KMS-11 (cell line): ENCODE results near the gene PPARG.

ENCODE experiments used
- H2AFZ ChIP-seq: fragments of 200-600 bp; sonication (generic); 2 replicates; pipeline ENCODE4 v1.6.1; 2016; ENCODE audit warnings: antibody characterized with exemption, mixed run types, low read depth
- H3K27ac ChIP-seq: fragments of 200-600 bp; sonication (generic); 2 replicates; pipeline ENCODE4 v1.6.1; 2016; ENCODE audit warnings: mild to moderate bottlenecking, mixed run types
- H3K27me3 ChIP-seq: fragments of 200-600 bp; sonication (generic); 2 replicates; pipeline ENCODE4 v1.6.1; 2017; ENCODE audit warnings: mild to moderate bottlenecking, low read depth, mixed run types, moderate library complexity; ENCODE audit not compliant: insufficient read depth
- H3K36me3 ChIP-seq: fragments of 200-600 bp; sonication (generic); 2 replicates; pipeline ENCODE4 v1.6.1; 2017; ENCODE audit warnings: mild to moderate bottlenecking, mixed run types; ENCODE audit not compliant: insufficient read depth
- H3K4me1 ChIP-seq: fragments of 200-600 bp; sonication (generic); 2 replicates; pipeline ENCODE4 v1.6.1; 2016; ENCODE audit warnings: mild to moderate bottlenecking, low read depth, mixed run types; ENCODE audit not compliant: poor library complexity, severe bottlenecking
- H3K4me2 ChIP-seq: fragments of 200-600 bp; sonication (generic); 2 replicates; pipeline ENCODE4 v1.7.0; 2016; ENCODE audit warnings: mild to moderate bottlenecking, mixed run types
- H3K4me3 ChIP-seq: fragments of 200-600 bp; sonication (generic); IDR thresholded peaks from 2 replicates; pipeline ENCODE4 v1.6.1; 2017; ENCODE audit warnings: low read depth, low read length, mixed read lengths; ENCODE audit not compliant: insufficient read depth
- H3K79me2 ChIP-seq: fragments of 200-600 bp; sonication (generic); 2 replicates; pipeline ENCODE4 v1.6.1; 2016; ENCODE audit warnings: low read depth, mixed run types; ENCODE audit not compliant: insufficient read depth
- H3K9ac ChIP-seq: fragments of 200-600 bp; sonication (generic); 2 replicates; pipeline ENCODE4 v1.6.1; 2016; ENCODE audit warnings: mild to moderate bottlenecking, mixed run types
- H4K20me1 ChIP-seq: fragments of 200-600 bp; sonication (generic); 2 replicates; pipeline ENCODE4 v1.6.1; 2016; ENCODE audit warnings: mild to moderate bottlenecking, mixed run types; ENCODE audit not compliant: insufficient read depth
- TF ChIP-seq, protein P1 (sequence below): fragments of 200-600 bp; sonication (generic); conservative IDR thresholded peaks from 2 replicates; pipeline ENCODE4 v1.6.1; 2017; ENCODE audit warnings: low read depth, mild to moderate bottlenecking, antibody characterized with exemption, low read length, moderate library complexity, mixed read lengths

Gene PPARG

DNA sequence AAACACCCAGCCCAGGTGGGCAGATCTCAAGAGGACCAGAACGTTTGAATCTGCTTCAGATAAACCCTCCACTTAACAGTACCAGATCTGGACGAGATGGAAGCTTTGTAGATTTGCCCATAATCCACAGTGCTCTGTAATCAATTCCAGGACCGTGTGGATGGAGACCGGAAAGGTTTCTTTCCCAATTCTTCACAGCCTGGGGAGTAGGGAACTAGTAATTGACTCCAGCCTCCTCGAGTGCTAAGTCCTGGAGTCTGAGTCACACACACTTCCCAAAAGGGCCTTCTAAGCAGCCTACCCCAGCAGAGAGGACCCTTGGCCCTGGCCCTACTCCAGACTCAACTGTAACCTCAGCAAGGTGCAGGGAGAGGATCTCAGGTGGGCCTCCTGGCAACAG, 139.3 kb downstream of the PPARG start:
- Histone ChIP-seq H3K27me3 (no peaks in the 10 kb centered on the region), H3K9ac (no peak overlapping the region), H3K4me3 (no peak overlapping the region), H3K4me2 (no peak overlapping the region), H4K20me1 (no peaks in the 10 kb centered on the region), H3K4me1 (no peaks in the 10 kb centered on the region), H3K27ac (no peak overlapping the region), H3K36me3 (no peaks in the 10 kb centered on the region), H3K79me2 (no peaks in the 10 kb centered on the region), H2AFZ (no peak overlapping the region)
- TF ChIP-seq, protein P1, sequence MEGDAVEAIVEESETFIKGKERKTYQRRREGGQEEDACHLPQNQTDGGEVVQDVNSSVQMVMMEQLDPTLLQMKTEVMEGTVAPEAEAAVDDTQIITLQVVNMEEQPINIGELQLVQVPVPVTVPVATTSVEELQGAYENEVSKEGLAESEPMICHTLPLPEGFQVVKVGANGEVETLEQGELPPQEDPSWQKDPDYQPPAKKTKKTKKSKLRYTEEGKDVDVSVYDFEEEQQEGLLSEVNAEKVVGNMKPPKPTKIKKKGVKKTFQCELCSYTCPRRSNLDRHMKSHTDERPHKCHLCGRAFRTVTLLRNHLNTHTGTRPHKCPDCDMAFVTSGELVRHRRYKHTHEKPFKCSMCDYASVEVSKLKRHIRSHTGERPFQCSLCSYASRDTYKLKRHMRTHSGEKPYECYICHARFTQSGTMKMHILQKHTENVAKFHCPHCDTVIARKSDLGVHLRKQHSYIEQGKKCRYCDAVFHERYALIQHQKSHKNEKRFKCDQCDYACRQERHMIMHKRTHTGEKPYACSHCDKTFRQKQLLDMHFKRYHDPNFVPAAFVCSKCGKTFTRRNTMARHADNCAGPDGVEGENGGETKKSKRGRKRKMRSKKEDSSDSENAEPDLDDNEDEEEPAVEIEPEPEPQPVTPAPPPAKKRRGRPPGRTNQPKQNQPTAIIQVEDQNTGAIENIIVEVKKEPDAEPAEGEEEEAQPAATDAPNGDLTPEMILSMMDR, result no peak

GRCh38 chr3:12430086-12430485, 141.2 kb downstream of the PPARG start:
- Histone ChIP-seq H3K4me1 (no peaks in the 10 kb centered on the region), H4K20me1 (no peaks in the 10 kb centered on the region), H3K27me3 (no peaks in the 10 kb centered on the region), H3K36me3 (no peaks in the 10 kb centered on the region), H3K27ac (no peak overlapping the region), H3K4me3 (no peak overlapping the region), H3K79me2 (no peaks in the 10 kb centered on the region), H3K9ac (no peak overlapping the region), H3K4me2 (no peak overlapping the region), H2AFZ (no peak overlapping the region)
- TF ChIP-seq, protein P1, result no peak

DNA sequence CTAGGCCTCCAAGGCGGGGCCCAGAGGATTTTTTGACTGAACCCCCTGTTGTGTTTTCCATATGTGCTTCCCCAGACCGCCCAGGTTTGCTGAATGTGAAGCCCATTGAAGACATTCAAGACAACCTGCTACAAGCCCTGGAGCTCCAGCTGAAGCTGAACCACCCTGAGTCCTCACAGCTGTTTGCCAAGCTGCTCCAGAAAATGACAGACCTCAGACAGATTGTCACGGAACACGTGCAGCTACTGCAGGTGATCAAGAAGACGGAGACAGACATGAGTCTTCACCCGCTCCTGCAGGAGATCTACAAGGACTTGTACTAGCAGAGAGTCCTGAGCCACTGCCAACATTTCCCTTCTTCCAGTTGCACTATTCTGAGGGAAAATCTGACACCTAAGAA, 145.0 kb downstream of the PPARG start:
- H2AFZ ChIP-seq, result no peak overlapping the region
- no peaks in the 10 kb centered on the region for H3K4me1 ChIP-seq
- H4K20me1 ChIP-seq, result no peaks in the 10 kb centered on the region
- H3K4me3 ChIP-seq, result no peak overlapping the region
- H3K79me2 ChIP-seq, result no peaks in the 10 kb centered on the region
- TF ChIP-seq, protein P1, result no peak
- no peak overlapping the region for H3K27ac ChIP-seq
- no peak overlapping the region for H3K4me2 ChIP-seq
- no peak overlapping the region for H3K9ac ChIP-seq
- H3K27me3 ChIP-seq, result no peaks in the 10 kb centered on the region
- no peaks in the 10 kb centered on the region for H3K36me3 ChIP-seq

- H2AFZ ChIP-seq, result no peak overlapping the region
- no peaks in the 10 kb centered on the region for H3K79me2 ChIP-seq
- TF ChIP-seq, protein P1, result no peak
- no peak overlapping the region for H3K27ac ChIP-seq
- no peak overlapping the region for H3K4me2 ChIP-seq
- H3K4me1 ChIP-seq, result no peaks in the 10 kb centered on the region
- H3K4me3 ChIP-seq, result no peak overlapping the region
- H3K27me3 ChIP-seq, result no peaks in the 10 kb centered on the region
- H4K20me1 ChIP-seq, result no peaks in the 10 kb centered on the region
- H3K36me3 ChIP-seq, result no peaks in the 10 kb centered on the region
- H3K9ac ChIP-seq, result no peak overlapping the region
Measured at GRCh38 chr3:12436514-12437220, 147.8 kb downstream of the PPARG start.
